Thyroid gland (tissue), 4 donors: ENCODE measurements around the gene GRHL1. TPM values are rescaled to one million over a fixed set of nuclear protein-coding genes. Genes with fewer than 3 reads are reported as not detected.

Source experiments
- DNase-seq, 2 donors: peaks; one replicate each; pipeline ENCODE4 v3.0.0-alpha.2; 2019
- H3K27ac ChIP-seq, 3 donors: fragments of 200-600 bp; sonication (generic); 1 replicate in 2 of 3; 2 replicates in 1 of 3; pipeline ENCODE4 v1.5.1; 2016 to 2019; ENCODE audit warnings: mild to moderate bottlenecking in 1 of 3, moderate library complexity in 1 of 3
- H3K27me3 ChIP-seq: fragments of 200-600 bp; sonication (generic); one replicate; pipeline ENCODE4 v1.5.1; 2019
- H3K36me3 ChIP-seq, 2 donors: fragments of 200-600 bp; sonication (generic); one replicate each; pipeline ENCODE4 v1.5.1; 2016 to 2019
- H3K4me1 ChIP-seq, 2 donors: fragments of 200-600 bp; sonication (generic); one replicate each; pipeline ENCODE4 v1.5.1; 2017 to 2019
- H3K4me3 ChIP-seq, 3 donors: fragments of 200-600 bp; sonication (generic); replicated peaks in 1 of 3; 1 replicate in 2 of 3; 2 replicates in 1 of 3; pipeline ENCODE4 v1.5.1; 2016; ENCODE audit warnings: mild to moderate bottlenecking in 1 of 3
- H3K9me3 ChIP-seq: fragments of 200-600 bp; sonication (generic); one replicate; pipeline ENCODE4 v1.5.1; 2017
- CTCF ChIP-seq, 6 experiments: fragments of 200-600 bp in 3 of 6; fragments of 450-650 bp in 3 of 6; sonication (generic) in 3 of 6; IDR thresholded peaks; one replicate each; pipeline ENCODE4 v1.5.1; 2016 to 2019; ENCODE audit warnings: antibody characterized with exemption in 6 of 6, mild to moderate bottlenecking in 2 of 6, inconsistent platforms in 1 of 6, moderate library complexity in 1 of 6
- POLR2A ChIP-seq, 2 donors: fragments of 450-650 bp; IDR thresholded peaks; one replicate each; pipeline ENCODE4 v1.6.1; 2017; ENCODE audit warnings: antibody characterized with exemption in 2 of 2, mild to moderate bottlenecking in 2 of 2, moderate library complexity in 1 of 2
- WGBS, 2 donors: methylation state at CpG; one replicate each; pipeline ENCODE4 v1.1.5; 2017; 5-methylcytosine and 5-hydroxymethylcytosine counted together
- intact Hi-C: fragments of 100-400 bp; cut with DNase I; formaldehyde crosslinking; loops from one replicate; pipeline ENCODE4 v1.15.1; 2023
- total RNA-seq, 4 donors: library from RNA; depleted of rRNA; stranded (reverse); fragments of >200 nt; gene quantifications; one replicate each; pipeline ENCODE4 v1.2.3, GENCODE V29; 2016

The GRHL1 gene
- total RNA-seq, 4 donors from 2014 or later = 6.2 to 12.1 (median 8.2) TPM

- DNase-seq = no peak
- no peak overlapping the region for H3K4me3 ChIP-seq
- TF ChIP-seq CTCF (IDR thresholded peaks at IDR 0.05) = no peak
- no peak for TF ChIP-seq POLR2A (IDR thresholded peaks at IDR 0.05)
- H3K4me1 ChIP-seq = peaks cover 8 to 10% of the 10 kb centered on the region in 2 donors
- H3K9me3 ChIP-seq = no peaks in the 10 kb centered on the region
- intact Hi-C loops = no loop called here
- no peak overlapping the region for H3K27ac ChIP-seq
- WGBS, 2 donors = 94 to 95% methylated on average over 11 of the region's 11 CpGs
- no peaks in the 10 kb centered on the region for H3K27me3 ChIP-seq
- H3K36me3 ChIP-seq = peaks cover 3% of the 10 kb centered on the region in 2 donors
Observed at GRCh38 chr2:9967053-9967775, 15.7 kb downstream of the GRHL1 start.

GRCh38 chr2:9968553-9969497 lies 17.3 kb downstream of the GRHL1 start:
- H3K4me3 ChIP-seq = no peak overlapping the region
- peak in 1 of 2 donors; percentile 30 for DNase-seq
- H3K27ac ChIP-seq = no peak overlapping the region
- intact Hi-C loops = no loop called here
- peaks cover 3% of the 10 kb centered on the region in 2 donors for H3K36me3 ChIP-seq
- no peaks in the 10 kb centered on the region for H3K27me3 ChIP-seq
- WGBS, 2 donors = 57 to 72% methylated on average over 10 of the region's 10 CpGs
- TF ChIP-seq CTCF (IDR thresholded peaks at IDR 0.05) (no peak), POLR2A (IDR thresholded peaks at IDR 0.05) (no peak)
- H3K4me1 ChIP-seq = peaks cover 14 to 26% of the 10 kb centered on the region in 2 donors
- H3K9me3 ChIP-seq = no peaks in the 10 kb centered on the region

GRCh38 chr2:9970200-9971044 lies 18.9 kb downstream of the GRHL1 start:
- no peak overlapping the region for H3K27ac ChIP-seq
- no peak for DNase-seq
- intact Hi-C loops = no loop called here
- H3K4me1 ChIP-seq = peaks cover 14 to 37% of the 10 kb centered on the region in 2 donors
- no peaks in the 10 kb centered on the region for H3K36me3 ChIP-seq
- no peaks in the 10 kb centered on the region for H3K27me3 ChIP-seq
- no peaks in the 10 kb centered on the region for H3K9me3 ChIP-seq
- TF ChIP-seq POLR2A (IDR thresholded peaks at IDR 0.05) (no peak), CTCF (IDR thresholded peaks at IDR 0.05) (no peak)
- no peak overlapping the region for H3K4me3 ChIP-seq
- 72 to 77% methylated on average over 12 of the region's 12 CpGs for WGBS, 2 donors

- H3K9me3 ChIP-seq = no peaks in the 10 kb centered on the region
- no peak overlapping the region for H3K4me3 ChIP-seq
- TF ChIP-seq CTCF (IDR thresholded peaks at IDR 0.05) (no peak), POLR2A (IDR thresholded peaks at IDR 0.05) (no peak)
- H3K36me3 ChIP-seq = no peaks in the 10 kb centered on the region
- H3K27ac ChIP-seq = no peak overlapping the region
- no peaks in the 10 kb centered on the region for H3K27me3 ChIP-seq
- no peak for DNase-seq
- intact Hi-C loops = no loop called here
- H3K4me1 ChIP-seq = peaks cover 14 to 40% of the 10 kb centered on the region in 2 donors
- WGBS, 2 donors = 84 to 85% methylated on average over 9 of the region's 9 CpGs
Observed at GRCh38 chr2:9971105-9971818, 19.8 kb downstream of the GRHL1 start.
